ENCODE data around the gene TAF4B.
"Not testable (repeated sequence)": the region's sequence is repeated elsewhere in the genome, so short reads cannot be mapped to it uniquely, and the experiment has no call there.

TAF4B gene

DNA sequence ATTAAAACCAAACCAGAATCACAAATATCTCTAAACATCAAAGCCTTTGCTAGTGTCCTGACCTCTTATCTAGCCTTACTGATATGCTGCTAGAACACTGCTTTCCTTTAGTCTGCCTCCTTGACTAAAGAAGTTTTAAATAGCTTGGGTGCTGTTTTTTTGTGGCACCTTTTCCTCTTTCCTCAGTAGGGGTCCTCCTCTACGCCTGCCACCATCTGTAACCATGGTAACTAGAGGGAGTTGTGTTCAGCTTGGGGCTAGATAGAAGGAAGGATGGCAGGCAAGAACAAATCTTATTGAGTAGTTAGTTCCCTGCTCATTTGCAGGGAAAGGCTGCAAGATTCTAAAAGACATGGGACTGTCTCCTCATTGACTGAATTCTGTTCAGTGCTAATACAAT lies 86.0 kb downstream of the TAF4B start:
- no peak for DNase-seq

DNA sequence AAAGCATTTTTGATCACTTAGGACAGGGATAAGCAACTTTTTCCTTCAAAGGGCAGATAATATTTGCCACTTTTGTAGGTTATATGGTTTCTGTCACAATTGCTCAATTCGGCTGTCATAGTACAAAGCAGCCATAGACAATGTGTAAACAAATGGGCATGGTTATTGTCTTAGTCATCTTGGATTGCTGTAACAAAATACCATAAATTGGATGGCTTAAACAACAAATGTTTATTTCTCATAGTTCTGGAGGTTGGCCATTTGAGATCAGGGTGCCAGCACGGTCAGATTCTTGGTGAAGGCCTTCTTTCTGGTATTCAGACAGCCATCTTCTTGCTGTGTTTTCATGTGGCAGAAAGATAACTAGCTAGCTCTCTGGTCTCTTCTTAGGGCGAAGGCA lies 91.2 kb downstream of the TAF4B start:
- no peak for DNase-seq

DNA sequence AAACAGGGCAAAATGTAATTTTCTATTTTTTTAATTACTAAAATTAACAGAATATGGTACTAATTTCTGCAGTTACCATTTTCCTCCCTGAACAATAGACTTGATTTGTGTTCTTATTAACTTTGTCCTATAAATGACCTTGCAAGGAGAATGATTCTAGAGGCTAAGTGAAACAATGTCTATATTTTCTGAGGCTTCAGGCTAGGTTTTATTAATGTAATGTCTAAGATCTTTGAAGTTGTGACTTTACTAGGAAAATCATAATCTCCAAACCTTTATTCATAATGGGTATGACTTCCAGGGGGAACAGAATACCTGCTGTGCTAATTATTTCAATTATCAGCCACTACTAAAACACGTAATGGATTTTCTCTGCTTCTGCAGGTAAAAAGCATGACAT lies 94.4 kb downstream of the TAF4B start:
- no peak for DNase-seq

DNA sequence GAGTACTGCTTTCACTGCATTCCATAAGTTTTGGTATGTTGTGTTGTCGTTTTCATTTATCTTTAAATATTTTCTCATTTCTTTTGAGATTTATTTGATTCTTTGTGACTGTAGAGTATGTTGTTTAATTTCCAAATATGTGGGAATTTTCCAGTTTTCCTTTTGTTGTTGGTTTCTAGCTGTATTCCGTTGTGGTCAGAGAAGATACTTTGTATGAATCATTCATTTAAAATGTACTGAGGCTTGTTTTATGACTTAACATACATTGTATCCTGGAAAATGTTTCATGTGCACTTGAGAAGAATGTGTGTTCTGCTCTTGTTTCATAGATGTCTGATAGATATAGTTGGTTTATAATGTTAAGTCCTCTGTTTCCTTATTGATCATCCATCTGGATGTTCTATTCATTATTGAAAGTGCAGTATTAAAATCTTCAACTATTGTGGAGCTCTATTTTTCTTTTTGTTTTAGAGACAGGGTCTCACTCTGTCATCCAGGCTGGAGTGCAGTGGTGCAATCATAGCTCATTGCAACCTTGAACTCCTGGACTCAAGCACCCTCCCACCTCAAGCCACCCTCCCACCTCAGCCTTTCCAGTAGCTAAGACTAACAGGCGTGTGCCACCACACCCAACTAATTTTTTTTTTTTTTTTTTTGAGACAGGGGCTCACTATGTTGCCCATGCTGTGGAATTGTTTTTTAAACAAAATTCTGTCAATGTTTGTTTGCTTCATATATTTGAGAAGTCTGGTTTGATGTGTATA lies 96.8 kb downstream of the TAF4B start:
- DNase-seq, result no peak

DNA sequence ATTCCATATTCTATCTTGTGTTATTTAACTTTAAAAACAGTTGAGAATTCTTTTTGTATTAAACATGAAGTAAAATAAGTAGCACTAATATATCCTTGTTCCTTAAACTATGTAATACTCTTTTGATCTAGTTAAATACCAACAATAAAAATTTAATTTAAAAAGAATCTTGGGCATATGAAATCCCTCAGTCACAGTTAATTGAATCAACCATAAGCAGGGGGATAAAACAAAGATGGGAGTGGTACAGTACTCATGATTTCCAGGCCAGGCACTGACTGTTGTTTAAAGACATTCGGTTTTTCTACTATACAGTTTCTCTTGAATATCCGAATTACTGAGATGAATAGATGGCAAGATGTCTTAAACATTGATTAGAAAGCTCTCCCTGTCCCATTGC lies 99.5 kb downstream of the TAF4B start:
- no peak for DNase-seq

DNA sequence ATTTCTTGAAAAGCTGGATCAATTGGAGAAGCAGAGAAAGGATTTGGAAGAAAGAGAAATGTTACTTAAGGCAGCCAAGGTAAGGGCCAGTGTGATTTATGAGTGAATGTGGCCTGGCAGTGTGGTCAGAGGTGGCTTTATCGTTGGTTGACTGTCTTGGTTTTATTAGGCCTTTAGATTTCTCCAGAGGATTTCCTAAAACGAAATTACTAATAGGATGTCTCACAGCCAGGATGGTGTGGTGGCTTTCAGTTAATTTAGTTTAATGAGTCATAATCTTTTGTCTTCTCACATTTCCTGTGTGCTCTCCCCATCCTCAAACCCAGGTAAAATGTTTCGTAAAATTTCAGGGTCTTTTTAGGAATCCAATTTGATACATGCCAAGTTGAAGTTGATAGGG lies 100.8 kb downstream of the TAF4B start:
- no peak for DNase-seq

DNA sequence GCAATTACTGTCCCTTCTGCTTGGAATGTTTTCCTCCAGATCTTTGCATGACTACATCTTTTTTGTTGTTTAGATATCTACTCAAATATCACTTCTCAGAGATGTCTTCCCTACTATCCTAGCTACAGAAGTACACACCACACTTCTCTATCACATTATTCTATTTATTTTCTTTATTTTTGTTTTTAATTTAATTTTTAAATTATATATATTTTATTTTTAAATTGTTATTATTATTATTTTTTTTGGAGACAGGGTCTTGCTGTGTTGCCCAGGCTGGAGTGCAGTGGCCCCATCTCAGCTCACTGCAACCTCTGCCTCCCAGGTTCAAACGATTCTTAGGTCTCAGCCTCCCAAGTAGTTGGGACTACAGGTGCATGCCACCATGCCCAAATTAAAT lies 106.7 kb downstream of the TAF4B start:
- no peak for DNase-seq

DNA sequence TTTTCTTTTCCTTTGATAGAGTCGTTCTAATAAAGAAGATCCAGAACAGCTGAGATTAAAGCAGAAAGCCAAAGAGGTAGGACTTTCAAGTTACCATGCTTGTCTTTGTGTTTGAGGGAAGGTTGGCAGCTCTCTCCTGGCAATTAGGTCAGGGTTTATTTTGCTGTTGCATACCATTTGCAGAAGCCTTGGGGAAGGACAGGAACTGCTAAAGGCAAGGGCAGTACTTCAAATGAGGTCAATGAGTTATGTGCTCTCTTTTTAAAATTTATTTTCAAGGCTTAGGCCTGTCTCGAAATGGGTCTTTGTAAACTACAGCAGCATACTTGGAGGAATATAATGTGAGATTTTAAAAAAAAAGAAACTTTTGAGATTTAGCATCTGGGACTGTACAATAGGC lies 108.9 kb downstream of the TAF4B start:
- no peak for DNase-seq

DNA sequence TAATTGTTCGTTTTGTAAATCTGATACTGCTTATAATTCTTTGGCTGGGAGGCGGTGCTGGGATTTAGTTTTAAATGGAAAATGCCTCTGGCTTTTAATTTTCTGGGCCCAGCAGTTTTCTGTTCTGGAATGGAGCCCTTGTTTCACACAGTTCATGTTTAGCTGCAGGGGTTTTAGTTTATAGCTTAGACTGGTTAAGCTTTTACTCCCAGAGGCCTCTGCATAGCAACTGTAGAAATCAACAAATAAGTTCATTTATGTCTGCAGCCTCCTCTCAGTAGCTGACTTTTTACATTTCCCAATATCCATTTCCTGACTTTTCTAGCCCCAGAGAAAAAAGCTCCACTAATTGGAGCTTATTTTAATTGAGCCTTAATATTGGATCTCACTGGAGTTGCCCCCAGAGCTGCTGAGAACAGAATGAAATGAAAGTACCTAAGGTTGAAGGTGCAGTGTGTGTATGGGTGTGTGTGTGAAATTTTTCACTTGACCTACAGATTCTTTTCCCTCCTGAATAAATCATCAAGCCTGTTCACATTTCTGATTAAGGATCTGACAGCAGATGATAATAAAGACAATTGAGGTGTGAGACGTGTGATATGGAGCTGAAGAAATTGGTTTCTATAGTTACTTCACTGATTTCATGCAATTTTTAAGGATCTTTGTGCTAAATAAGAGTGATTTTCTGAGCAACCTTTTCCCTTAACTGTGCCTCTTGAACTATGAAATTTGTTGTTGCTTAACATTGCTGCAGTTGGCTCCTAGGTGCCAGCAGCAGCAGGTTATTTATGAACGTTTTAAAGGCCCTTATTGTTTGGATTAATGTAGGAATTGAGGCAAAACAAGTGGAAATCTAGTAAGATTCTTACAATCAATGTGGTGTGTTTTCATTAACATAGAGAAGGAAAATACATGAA lies 109.6 kb downstream of the TAF4B start:
- DNase-seq, result no peak

DNA sequence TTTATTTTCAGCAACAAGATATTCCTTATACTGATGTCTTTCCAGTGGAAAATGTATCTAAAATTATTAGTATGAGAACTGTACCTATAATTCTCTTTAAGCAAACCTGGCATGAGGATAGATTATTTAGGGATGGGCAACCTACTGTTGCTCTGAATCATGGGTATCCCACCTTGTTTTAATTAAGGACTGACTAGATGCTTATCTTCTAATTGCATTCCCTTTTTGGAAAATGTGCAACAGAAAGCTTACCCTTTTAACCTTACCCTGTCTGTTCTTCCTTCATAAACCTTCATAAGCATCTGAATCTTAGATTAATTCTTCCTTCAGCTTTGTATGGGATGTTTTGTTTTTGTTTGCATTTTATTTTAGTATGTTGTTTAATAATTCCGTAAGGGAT lies 110.3 kb downstream of the TAF4B start:
- DNase-seq, result no peak

DNA sequence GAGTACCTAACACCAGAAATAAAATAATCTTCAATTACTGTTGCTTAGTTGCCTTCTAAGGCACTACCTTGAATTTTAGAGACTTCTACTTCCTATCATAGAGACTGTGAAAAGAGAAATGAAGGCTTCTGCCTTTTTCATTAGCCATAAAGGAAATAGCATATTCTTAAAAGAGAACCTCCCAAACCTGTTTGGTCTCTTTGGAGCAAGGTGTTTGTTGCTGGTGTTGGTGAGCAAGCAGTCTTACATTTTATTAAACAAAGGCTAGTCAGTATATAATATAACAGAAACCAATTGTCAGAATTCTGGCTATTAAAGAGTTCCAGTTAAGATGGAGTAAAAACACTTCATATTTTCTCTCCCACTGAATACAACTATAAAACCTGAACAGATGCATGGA lies 116.4 kb downstream of the TAF4B start:
- no peak for DNase-seq

DNA sequence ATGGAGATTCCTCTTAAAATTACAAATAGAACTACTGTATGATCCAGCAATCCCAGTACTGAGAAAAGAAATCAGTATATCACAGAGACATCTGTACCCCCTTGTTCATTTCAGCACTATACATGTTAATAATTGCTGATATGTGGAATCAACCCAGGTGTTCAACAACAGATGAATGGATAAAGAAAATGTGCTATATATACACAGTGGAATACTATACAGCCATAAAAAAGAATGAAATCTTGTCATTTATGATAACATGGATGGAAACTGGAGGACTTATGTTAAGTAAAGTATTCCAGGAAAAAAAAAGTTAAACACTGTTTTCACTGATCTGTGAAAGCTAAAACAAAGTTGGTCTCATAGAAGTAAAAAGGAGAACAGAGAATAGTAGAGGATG lies 124.7 kb downstream of the TAF4B start:
- no peak for DNase-seq

DNA sequence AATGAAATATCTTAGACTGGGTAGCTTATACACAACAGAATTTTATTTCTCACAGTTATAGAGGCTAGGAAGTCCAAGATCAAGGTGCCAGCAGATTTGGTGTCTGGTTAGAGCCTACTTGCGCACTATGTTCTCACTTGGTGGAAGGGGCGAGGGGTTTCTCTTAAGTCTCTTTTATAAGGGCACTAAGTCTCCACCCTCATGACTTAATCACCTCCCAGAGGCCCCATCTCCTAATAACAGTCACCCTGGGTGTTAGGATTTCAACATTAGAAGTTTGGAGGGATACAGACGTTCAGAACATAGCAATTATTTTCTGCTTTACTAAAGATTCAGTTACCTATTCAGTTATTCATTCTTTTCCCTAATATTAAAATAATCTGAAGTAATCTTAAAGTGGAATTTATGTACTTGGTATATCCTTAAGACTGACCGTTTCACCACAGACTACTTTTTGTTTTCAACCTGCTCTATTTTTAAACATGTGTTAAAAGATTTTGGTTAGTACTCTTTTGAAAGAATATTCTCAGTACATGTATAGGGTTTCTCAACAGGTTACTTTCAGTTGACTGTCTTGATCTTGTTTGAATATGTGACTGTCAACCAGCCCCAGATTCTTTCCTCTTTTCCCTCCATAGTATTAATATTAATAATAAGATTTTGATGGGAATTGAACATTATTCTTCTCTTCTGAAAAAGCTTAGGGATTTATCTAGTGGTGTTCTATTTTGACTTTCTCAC lies 130.0 kb downstream of the TAF4B start:
- DNase-seq, result peak; percentile 6

DNA sequence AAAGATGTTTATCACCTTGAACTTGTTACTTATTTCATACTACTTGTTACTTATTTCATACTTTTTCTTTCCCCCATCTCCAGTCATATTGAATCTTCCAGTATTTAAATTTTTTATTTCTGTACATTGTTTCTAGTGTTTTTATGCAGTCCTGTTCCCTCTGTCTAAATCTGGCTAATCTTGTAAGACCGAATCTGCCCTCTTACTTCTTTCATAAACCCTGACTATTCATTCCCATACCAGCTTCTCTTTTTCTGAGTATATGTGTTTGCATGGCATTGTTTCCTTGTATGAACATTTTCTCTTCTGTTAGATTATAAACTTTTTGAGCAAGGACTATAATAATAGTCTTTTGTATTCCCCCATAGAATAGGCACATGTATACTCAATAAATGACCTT lies 131.7 kb downstream of the TAF4B start:
- DNase-seq, result no peak

DNA sequence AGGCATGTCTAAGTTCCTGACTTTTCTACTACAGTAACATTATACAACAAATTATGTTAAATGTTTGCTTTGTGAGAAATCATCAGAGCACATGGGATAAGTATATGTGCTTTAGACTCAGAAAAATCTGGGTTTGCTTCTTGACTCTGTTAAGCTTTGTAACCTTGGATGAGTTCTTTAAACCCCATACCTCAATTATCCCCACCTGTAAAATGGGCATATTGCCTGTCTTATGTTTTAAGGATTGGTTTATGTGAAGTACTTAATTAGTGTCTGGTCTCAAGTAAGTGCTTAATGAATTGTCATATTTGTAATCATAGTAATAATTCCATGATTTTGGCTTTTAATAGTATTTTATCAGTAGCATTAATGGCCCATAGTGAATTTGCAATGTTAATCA lies 135.8 kb downstream of the TAF4B start:
- no peak for DNase-seq

DNA sequence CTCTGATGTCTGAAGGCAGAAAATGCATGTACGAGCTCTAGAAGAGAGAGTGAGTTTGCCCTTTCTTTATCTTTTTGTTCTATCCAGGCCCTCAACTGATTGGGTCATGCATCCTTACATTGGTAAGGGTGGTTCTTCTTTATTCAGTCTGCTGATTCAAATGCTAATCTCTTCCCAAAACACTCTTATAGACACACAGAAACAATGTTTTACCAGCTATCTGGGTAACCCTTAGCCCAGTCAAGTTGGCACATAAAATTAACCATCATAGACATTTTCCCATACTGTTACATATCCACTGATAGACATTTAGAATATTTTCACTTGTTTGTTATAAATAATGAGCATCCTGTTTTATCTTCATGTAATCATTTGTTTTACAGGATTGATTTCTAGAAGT lies 141.2 kb downstream of the TAF4B start:
- DNase-seq, result no peak

DNA sequence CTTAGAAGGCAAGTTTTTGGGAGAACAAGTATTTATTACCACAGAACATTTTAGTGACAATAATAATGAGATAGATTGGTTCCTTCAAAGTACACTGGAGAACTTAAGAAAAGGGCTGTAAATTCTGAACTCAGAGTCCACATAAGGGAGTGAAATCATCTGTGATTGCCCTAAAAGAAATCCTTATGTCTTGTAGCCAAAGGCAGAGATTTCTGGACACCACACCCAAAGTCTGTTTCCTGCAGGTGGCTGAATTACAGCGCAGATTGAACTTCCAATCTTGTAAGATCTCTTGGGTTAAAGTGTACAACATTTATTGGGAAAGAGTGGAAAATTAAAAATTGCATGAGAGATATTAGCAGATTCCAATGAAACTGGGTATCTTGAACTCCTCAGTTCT lies 143.8 kb downstream of the TAF4B start:
- DNase-seq, result no peak

DNA sequence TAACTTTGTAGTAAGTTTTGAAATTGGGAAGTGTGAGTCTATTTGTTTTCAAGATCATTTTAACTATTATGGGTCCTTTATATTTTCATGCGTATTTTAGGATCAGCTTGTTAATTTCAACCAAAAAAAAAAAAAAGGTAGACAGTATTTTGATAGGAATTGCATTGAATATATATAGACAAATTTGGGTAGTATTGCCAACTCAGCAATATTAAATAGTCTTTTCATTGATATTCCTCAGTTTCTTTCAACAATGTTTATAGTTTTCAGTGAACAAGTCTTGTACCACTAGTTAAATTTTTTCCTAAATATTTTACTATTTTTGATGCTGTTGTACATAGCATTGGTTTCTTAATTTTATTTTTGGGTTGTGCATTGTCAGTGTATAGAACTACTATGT lies 149.9 kb downstream of the TAF4B start:
- DNase-seq, result no peak

DNA sequence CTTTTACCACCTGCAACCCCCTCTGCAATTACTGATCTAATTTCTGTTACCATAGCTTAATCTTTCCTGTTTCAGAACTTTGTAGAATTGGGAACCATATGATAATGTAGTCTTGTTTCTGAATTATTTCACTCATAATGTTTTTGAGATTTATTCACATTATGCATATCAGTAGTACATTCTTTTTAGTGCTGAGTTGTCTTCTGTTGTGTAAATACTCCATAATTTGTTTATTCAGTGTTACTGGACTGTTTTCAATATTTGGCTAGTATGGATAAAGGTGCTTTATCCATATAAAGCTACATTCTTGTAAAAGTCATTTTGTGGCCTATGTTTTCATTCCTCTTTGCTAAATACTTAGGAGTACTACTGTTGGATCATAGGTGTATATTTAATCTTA lies 152.5 kb downstream of the TAF4B start:
- no peak for DNase-seq

DNA sequence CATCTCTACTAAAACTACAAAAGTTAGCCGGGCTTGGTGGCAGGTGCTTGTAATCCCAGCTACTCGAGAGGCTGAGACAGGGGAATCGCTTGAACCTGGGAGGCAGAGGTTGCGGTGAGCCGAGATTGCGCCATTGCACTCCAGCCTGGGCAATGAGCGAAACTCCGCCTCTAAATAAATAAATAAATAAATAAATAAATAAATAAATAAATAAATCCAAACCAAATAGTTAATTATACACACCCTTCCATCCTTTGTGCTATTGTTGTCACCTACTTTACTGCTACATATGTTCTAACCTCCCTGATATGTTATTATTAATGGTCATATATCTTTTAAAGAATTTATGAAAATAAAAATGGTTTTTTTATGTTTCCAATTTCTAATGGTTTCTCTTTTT lies 155.3 kb downstream of the TAF4B start:
- not testable (repeated sequence) for DNase-seq

DNA sequence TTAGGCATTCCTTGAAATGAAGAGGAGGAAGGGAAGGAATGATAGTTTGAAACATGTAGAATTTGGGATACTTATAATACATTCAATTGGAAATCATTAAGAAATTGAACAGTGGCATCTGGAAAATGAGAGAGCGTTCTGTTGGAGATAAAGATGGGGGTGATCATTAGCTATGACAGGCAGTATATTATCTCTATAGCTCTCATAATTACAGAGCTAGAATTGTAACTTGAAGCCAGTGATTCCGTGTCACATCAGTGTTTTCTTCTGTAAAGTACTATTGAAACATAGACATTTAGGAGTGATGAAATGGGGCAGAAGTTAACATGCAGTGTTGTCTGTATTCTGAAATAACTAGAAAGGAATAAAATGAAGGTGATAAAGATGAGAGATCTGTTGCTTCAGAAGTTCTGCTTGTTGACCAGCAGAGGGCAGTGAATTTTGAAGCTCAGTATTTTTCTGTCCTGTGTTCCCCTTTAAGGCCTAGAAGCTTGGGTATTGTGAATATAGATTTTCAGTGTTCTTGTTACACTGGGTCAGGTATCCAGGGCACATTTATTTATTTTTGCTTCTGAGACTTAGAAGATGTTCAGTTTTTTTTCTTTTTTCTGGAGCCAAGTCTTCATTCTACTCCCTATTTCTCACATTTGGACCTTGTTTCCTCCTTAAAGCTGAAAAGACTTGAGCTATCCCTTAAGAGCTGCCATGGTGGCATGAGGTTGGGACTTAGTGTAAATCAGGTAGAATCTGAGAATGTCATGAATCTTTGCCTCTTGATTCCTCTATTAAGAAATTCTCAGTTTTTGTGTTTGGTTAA lies 157.4 kb downstream of the TAF4B start:
- peak; percentile 52 for DNase-seq

DNA sequence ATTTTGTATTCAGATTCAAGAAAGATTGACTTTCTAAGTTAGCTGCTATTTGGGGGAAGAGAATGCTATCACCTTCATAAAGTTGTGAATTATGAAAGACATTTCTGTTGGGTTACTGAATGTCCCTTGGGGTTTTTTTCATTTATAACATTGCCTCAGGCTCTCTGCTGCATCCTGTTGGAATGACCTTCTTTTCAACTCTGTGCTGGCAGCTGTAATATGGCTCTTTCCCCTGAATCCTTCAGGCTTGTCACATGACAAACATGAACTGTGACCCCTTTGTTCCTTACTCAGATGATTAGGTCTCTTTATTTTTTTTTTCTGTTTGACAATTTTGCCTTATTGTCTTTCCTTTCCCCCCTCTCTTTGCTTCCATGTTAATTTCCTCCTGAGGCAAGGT lies 159.8 kb downstream of the TAF4B start:
- no peak for DNase-seq

DNA sequence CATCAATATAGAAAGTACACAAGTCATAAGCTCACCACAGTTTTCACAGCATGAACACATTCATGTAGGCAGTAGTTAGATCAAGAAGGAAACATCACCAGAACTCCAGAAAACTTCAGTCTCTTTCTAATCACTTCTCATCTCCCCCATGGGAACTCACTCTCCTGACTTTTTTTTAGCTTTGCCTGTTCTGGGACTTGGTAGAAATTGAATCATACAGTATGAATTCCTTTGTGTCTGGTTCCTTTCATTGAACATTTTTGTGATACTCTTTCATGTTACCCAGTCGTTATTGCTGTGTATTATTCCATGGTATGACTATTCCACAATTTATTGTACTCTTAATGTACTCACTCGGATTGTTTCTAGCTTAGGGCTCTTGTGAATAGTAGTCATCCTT lies 160.2 kb downstream of the TAF4B start:
- DNase-seq, result no peak
